GM23338 (cell line): ENCODE data around the gene TMEM218. TPM values are rescaled to one million over a fixed set of nuclear protein-coding genes. Genes with fewer than 3 reads are reported as not detected.

Source experiments
- ATAC-seq: fragments of 200-7000 bp; cut with Tn5 transposase; 3 replicates; pipeline ENCODE4 v1.9.1; 2020
- DNase-seq: peaks from one replicate; pipeline ENCODE4 v3.0.0-alpha.2; 2015; ENCODE audit warnings: low spot score
- H2AFZ ChIP-seq: fragments of 200-600 bp; sonication (generic); 2 replicates; pipeline ENCODE4 v1.8.0; 2016; ENCODE audit warnings: antibody characterized with exemption, mild to moderate bottlenecking, moderate library complexity
- H3F3A ChIP-seq: fragments of 200-600 bp; sonication (generic); replicated peaks from 2 replicates; pipeline ENCODE4 v1.8.0; 2017; ENCODE audit warnings: antibody characterized with exemption, mixed run types, low read depth
- H3K27ac ChIP-seq: fragments of 200-600 bp; sonication (generic); 2 replicates; pipeline ENCODE4 v1.6.1; 2016; ENCODE audit warnings: low read depth
- H3K27me3 ChIP-seq: fragments of 200-600 bp; sonication (generic); 2 replicates; pipeline ENCODE4 v1.8.0; 2016; ENCODE audit warnings: mild to moderate bottlenecking, mixed run types, moderate library complexity; ENCODE audit not compliant: insufficient read depth
- H3K36me3 ChIP-seq: fragments of 200-600 bp; sonication (generic); 2 replicates; pipeline ENCODE4 v1.8.0; 2016; ENCODE audit warnings: mild to moderate bottlenecking; ENCODE audit not compliant: insufficient read depth
- H3K4me1 ChIP-seq: fragments of 200-600 bp; sonication (generic); 2 replicates; pipeline ENCODE4 v1.8.0; 2016; ENCODE audit warnings: mild to moderate bottlenecking, moderate library complexity; ENCODE audit not compliant: insufficient read depth
- H3K4me2 ChIP-seq: fragments of 200-600 bp; sonication (generic); 2 replicates; pipeline ENCODE4 v1.7.1; 2017; ENCODE audit warnings: mixed run types
- H3K4me3 ChIP-seq: fragments of 200-600 bp; sonication (generic); 2 replicates; pipeline ENCODE4 v1.6.1; 2016; ENCODE audit warnings: mixed run types
- H3K79me2 ChIP-seq: fragments of 200-600 bp; sonication (generic); replicated peaks from 2 replicates; pipeline ENCODE4 v1.8.0; 2017; ENCODE audit warnings: mild to moderate bottlenecking; ENCODE audit not compliant: insufficient read depth
- H3K9me2 ChIP-seq: fragments of 200-600 bp; sonication (generic); 2 replicates; pipeline ENCODE4 v1.8.0; 2017; ENCODE audit not compliant: insufficient read depth
- H4K20me1 ChIP-seq: fragments of 200-600 bp; sonication (generic); replicated peaks from 2 replicates; pipeline ENCODE4 v1.8.0; 2017; ENCODE audit warnings: mild to moderate bottlenecking; ENCODE audit not compliant: insufficient read depth
- H3K27ac Mint-ChIP-seq: 2 replicates; pipeline ENCODE4 v1.8.0; 2020; ENCODE audit warnings: inconsistent platforms, mild to moderate bottlenecking, moderate library complexity, mixed read lengths
- H3K27me3 Mint-ChIP-seq: 3 replicates; pipeline ENCODE4 v1.8.0; 2022; ENCODE audit warnings: low read depth, mild to moderate bottlenecking, moderate library complexity, mixed read lengths, inconsistent platforms; ENCODE audit not compliant: insufficient read depth, poor library complexity
- H3K36me3 Mint-ChIP-seq: 3 replicates; pipeline ENCODE4 v1.8.0; 2021; ENCODE audit warnings: low read depth, mild to moderate bottlenecking, inconsistent platforms, moderate library complexity, mixed read lengths
- H3K4me1 Mint-ChIP-seq: 3 replicates; pipeline ENCODE4 v1.8.0; 2020; ENCODE audit warnings: mild to moderate bottlenecking, inconsistent platforms, mixed read lengths
- H3K4me3 Mint-ChIP-seq: 3 replicates; pipeline ENCODE4 v1.8.0; 2021; ENCODE audit warnings: moderate library complexity, mild to moderate bottlenecking, inconsistent platforms, mixed read lengths
- H3K9me3 Mint-ChIP-seq: 3 replicates; pipeline ENCODE4 v1.8.0; 2020; ENCODE audit warnings: moderate library complexity, mild to moderate bottlenecking, inconsistent platforms, mixed read lengths
- CTCF ChIP-seq, 2 experiments: fragments of 200-600 bp in 1 of 2; sonication (generic) in 1 of 2; conservative IDR thresholded peaks; 2 replicates each; pipeline versions ENCODE4 v1.5.1 to v1.6.1; 2016 to 2017; ENCODE audit warnings: antibody characterized with exemption in 2 of 2, low read depth in 2 of 2, mild to moderate bottlenecking in 2 of 2, moderate library complexity in 1 of 2
- ETS1 ChIP-seq: IDR thresholded peaks from 2 replicates; pipeline ENCODE4 v1.6.1; 2016; ENCODE audit warnings: antibody characterized with exemption
- EZH2 ChIP-seq: fragments of 200-600 bp; sonication (generic); IDR thresholded peaks from one replicate; pipeline ENCODE4 v1.8.0; 2017; ENCODE audit warnings: antibody characterized with exemption, mild to moderate bottlenecking, low read depth; ENCODE audit not compliant: unreplicated experiment
- EZH2phosphoT487 ChIP-seq: fragments of 200-600 bp; sonication (generic); IDR thresholded peaks from one replicate; pipeline ENCODE4 v1.8.1; 2018; ENCODE audit warnings: antibody characterized with exemption; ENCODE audit not compliant: unreplicated experiment
- JUNB ChIP-seq: IDR thresholded peaks from one replicate; pipeline ENCODE4 v1.6.1; 2016; ENCODE audit warnings: antibody characterized with exemption; ENCODE audit not compliant: unreplicated experiment
- ZNF114 ChIP-seq: fragments of 250-450 bp; sonication (Bioruptor Pico); IDR thresholded peaks from 2 replicates; pipeline ENCODE4 v1.5.0; 2020; ENCODE audit warnings: mild to moderate bottlenecking, moderate library complexity
- polyA plus RNA-seq: library from polyadenylated mRNA; unstranded; fragments of >200 nt; fragmentation: Nextera tagmentation; extraction: Ambion mirVana; gene quantifications from 2 replicates; pipeline ENCODE4 v1.2.1, GENCODE V29; 2016
- total RNA-seq: library from RNA; depleted of rRNA; stranded (reverse); fragments of >200 nt; shearing (Covaris generic); gene quantifications from 2 replicates; pipeline ENCODE4 v1.2.3, GENCODE V29; 2014
- TF ChIP-seq, protein P1 (sequence below): fragments of 250-450 bp; sonication (Bioruptor Pico); IDR thresholded peaks from 2 replicates; pipeline ENCODE4 v1.5.0; 2020; ENCODE audit warnings: mild to moderate bottlenecking, moderate library complexity

The TMEM218 gene
- total and polyA plus RNA-seq, 2 experiments from 2014 or later, result 23.7 to 24.2 TPM

DNA sequence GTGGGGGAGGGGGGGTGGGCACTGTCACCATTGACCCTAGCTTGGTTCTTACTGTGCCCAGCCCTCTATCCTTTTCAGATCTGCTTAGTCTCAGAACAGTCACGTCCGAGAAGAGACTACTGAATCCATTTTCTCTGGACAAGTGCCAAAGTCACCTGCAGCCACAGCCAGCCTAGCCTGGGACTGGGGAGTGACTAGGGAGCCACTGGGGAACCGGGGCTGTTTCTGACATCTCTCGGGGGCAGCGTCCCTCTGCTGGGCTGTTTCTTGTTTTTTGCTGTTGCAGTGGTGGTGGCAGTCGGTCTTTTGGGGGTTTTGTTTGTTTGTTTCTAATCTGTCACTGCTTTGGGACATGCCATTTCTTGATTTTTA is 39.6 kb downstream of the TMEM218 start (continued):
- TF ChIP-seq, protein P1, sequence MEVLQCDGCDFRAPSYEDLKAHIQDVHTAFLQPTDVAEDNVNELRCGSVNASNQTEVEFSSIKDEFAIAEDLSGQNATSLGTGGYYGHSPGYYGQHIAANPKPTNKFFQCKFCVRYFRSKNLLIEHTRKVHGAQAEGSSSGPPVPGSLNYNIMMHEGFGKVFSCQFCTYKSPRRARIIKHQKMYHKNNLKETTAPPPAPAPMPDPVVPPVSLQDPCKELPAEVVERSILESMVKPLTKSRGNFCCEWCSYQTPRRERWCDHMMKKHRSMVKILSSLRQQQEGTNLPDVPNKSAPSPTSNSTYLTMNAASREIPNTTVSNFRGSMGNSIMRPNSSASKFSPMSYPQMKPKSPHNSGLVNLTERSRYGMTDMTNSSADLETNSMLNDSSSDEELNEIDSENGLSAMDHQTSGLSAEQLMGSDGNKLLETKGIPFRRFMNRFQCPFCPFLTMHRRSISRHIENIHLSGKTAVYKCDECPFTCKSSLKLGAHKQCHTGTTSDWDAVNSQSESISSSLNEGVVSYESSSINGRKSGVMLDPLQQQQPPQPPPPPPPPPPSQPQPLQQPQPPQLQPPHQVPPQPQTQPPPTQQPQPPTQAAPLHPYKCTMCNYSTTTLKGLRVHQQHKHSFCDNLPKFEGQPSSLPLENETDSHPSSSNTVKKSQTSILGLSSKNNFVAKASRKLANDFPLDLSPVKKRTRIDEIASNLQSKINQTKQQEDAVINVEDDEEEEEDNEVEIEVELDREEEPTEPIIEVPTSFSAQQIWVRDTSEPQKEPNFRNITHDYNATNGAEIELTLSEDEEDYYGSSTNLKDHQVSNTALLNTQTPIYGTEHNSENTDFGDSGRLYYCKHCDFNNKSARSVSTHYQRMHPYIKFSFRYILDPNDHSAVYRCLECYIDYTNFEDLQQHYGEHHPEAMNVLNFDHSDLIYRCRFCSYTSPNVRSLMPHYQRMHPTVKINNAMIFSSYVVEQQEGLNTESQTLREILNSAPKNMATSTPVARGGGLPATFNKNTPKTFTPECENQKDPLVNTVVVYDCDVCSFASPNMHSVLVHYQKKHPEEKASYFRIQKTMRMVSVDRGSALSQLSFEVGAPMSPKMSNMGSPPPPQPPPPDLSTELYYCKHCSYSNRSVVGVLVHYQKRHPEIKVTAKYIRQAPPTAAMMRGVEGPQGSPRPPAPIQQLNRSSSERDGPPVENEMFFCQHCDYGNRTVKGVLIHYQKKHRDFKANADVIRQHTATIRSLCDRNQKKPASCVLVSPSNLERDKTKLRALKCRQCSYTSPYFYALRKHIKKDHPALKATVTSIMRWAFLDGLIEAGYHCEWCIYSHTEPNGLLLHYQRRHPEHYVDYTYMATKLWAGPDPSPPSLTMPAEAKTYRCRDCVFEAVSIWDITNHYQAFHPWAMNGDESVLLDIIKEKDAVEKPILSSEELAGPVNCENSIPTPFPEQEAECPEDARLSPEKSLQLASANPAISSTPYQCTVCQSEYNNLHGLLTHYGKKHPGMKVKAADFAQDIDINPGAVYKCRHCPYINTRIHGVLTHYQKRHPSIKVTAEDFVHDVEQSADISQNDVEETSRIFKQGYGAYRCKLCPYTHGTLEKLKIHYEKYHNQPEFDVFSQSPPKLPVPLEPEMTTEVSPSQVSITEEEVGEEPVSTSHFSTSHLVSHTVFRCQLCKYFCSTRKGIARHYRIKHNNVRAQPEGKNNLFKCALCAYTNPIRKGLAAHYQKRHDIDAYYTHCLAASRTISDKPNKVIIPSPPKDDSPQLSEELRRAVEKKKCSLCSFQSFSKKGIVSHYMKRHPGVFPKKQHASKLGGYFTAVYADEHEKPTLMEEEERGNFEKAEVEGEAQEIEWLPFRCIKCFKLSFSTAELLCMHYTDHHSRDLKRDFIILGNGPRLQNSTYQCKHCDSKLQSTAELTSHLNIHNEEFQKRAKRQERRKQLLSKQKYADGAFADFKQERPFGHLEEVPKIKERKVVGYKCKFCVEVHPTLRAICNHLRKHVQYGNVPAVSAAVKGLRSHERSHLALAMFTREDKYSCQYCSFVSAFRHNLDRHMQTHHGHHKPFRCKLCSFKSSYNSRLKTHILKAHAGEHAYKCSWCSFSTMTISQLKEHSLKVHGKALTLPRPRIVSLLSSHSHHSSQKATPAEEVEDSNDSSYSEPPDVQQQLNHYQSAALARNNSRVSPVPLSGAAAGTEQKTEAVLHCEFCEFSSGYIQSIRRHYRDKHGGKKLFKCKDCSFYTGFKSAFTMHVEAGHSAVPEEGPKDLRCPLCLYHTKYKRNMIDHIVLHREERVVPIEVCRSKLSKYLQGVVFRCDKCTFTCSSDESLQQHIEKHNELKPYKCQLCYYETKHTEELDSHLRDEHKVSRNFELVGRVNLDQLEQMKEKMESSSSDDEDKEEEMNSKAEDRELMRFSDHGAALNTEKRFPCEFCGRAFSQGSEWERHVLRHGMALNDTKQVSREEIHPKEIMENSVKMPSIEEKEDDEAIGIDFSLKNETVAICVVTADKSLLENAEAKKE (CRISPR knock-in tag), result no peak

DNA sequence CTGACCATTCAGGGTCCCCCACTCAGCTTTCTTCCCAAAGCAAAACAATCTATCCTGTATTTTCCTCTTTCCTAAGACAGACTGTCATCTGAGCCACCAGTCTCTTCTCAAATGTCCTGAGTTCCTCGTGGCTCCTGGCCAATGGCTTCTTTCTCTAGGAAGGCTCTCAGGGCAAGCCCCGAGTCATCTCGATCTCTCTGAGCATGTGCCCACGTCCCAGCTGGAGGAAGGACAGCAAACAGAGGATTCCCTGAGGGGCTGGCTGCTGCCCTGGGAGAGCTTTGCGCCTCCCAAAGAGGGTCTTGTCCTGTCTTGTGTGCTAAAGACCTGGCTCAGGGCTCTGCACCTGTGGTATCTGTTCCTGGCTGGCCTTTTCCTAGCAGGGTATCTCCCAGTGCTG is 40.0 kb downstream of the TMEM218 start:
- H3K27me3 Mint-ChIP-seq, result peaks cover 16% of the 10 kb centered on the region
- H3K27ac Mint-ChIP-seq, result no peak overlapping the region
- H3K36me3 Mint-ChIP-seq, result no peaks in the 10 kb centered on the region
- H3K4me2 ChIP-seq, result no peak overlapping the region
- no peaks in the 10 kb centered on the region for H3K4me1 ChIP-seq
- H3K27ac ChIP-seq, result no peak overlapping the region
- ATAC-seq, result no peak
- DNase-seq, result no peak
- H3K9me2 ChIP-seq, result no peaks in the 10 kb centered on the region
- H3K4me3 Mint-ChIP-seq, result no peak overlapping the region
- H3K36me3 ChIP-seq, result no peaks in the 10 kb centered on the region
- peaks cover 21% of the 10 kb centered on the region for H3K4me1 Mint-ChIP-seq
- H3K27me3 ChIP-seq, result 0 out of 2 replicates have a peak, but pooled peaks cover under 1% of the 10 kb centered on the region
- no peaks in the 10 kb centered on the region for H3K79me2 ChIP-seq
- no peak overlapping the region for H3K4me3 ChIP-seq
- no peaks in the 10 kb centered on the region for H3F3A ChIP-seq
- H3K9me3 Mint-ChIP-seq, result no peaks in the 10 kb centered on the region
- no peak overlapping the region for H2AFZ ChIP-seq
- H4K20me1 ChIP-seq, result no peaks in the 10 kb centered on the region
- no peak for TF ChIP-seq CTCF (conservative IDR thresholded peaks at IDR 0.05; ENCODE audit: low read depth in 2 of 2)
- no peak for TF ChIP-seq ETS1
- no peak for TF ChIP-seq EZH2
- TF ChIP-seq, protein P1 (CRISPR knock-in tag), result no peak
- no peak for TF ChIP-seq ZNF114 (CRISPR knock-in tag)
- no peak for TF ChIP-seq EZH2phosphoT487
- no peak for TF ChIP-seq JUNB
